HG03432 (cell line): ENCODE measurements around the gene TUBB1.
A peak's percentile ranks its signal among the peaks of the same experiment; 100 is the strongest.

Experiments
- ATAC-seq: cut with Tn5 transposase; IDR thresholded peaks from one replicate; pipeline ENCODE4 v1.9.1; 2021; ENCODE audit warnings: mild to moderate bottlenecking, moderate library complexity; ENCODE audit not compliant: unreplicated experiment

Gene TUBB1

GRCh38 chr20:59018817-59019216 is 412 bp upstream of the TUBB1 start:
- ATAC-seq: no peak

- no peak for ATAC-seq
Measured at GRCh38 chr20:59020938-59021551, 1.8 kb downstream of the TUBB1 start.

- no peak for ATAC-seq
Measured at GRCh38 chr20:59022754-59023153, 3.5 kb downstream of the TUBB1 start.

GRCh38 chr20:59023616-59024015 is 4.4 kb downstream of the TUBB1 start:
- no peak for ATAC-seq

- ATAC-seq: no peak
Measured at GRCh38 chr20:59024111-59024530, 4.9 kb downstream of the TUBB1 start.

- no peak for ATAC-seq
Measured at GRCh38 chr20:59025086-59025485, 5.9 kb downstream of the TUBB1 start.

GRCh38 chr20:59025511-59025910 is 6.3 kb downstream of the TUBB1 start:
- no peak for ATAC-seq

GRCh38 chr20:59026904-59027740 is 7.9 kb downstream of the TUBB1 start:
- no peak for ATAC-seq

GRCh38 chr20:59027741-59028320 is 8.6 kb downstream of the TUBB1 start:
- no peak for ATAC-seq

GRCh38 chr20:59028812-59029211 is 9.6 kb downstream of the TUBB1 start:
- ATAC-seq: no peak

- ATAC-seq: no peak
Measured at GRCh38 chr20:59030911-59031563, 11.8 kb downstream of the TUBB1 start.

GRCh38 chr20:59031564-59032022 is 12.4 kb downstream of the TUBB1 start:
- no peak for ATAC-seq

GRCh38 chr20:59032023-59032712 is 12.9 kb downstream of the TUBB1 start, which contains the start of gene ATP5F1E:
ATP5F1E (minus strand) TSS chr20:59032335; CDS start chr20:59032251, 84 bp downstream.
- ATAC-seq: peak; percentile 96

- no peak for ATAC-seq
Measured at GRCh38 chr20:59032713-59033059, 13.5 kb downstream of the TUBB1 start.

- no peak for ATAC-seq
Measured at GRCh38 chr20:59033093-59033492, 13.9 kb downstream of the TUBB1 start.

- no peak for ATAC-seq
Measured at GRCh38 chr20:59033616-59034165, 14.5 kb downstream of the TUBB1 start.

- ATAC-seq: no peak
Measured at GRCh38 chr20:59035381-59035780, 16.2 kb downstream of the TUBB1 start.

- ATAC-seq: no peak
Measured at GRCh38 chr20:59037386-59037785, 18.2 kb downstream of the TUBB1 start.

- no peak for ATAC-seq
Measured at GRCh38 chr20:59039233-59039632, 20.0 kb downstream of the TUBB1 start.

GRCh38 chr20:59040667-59041066 is 21.4 kb downstream of the TUBB1 start:
- ATAC-seq: no peak
